Vagina (tissue), 2 donors: ENCODE data around the gene NAA20.

Source experiments
- POLR2A ChIP-seq, 2 donors: fragments of 450-650 bp; IDR thresholded peaks; one replicate each; pipeline ENCODE4 v1.6.1; 2017; ENCODE audit warnings: antibody characterized with exemption in 2 of 2, mild to moderate bottlenecking in 2 of 2, moderate library complexity in 2 of 2
- TF ChIP-seq, protein P1 (sequence below), 3 experiments: fragments of 450-650 bp in 2 of 3; fragments of 200-600 bp in 1 of 3; sonication (generic) in 1 of 3; IDR thresholded peaks; one replicate each; pipeline ENCODE4 v1.5.1; 2017 to 2019; ENCODE audit warnings: antibody characterized with exemption in 3 of 3, mild to moderate bottlenecking in 2 of 3, moderate library complexity in 2 of 3

DNA sequence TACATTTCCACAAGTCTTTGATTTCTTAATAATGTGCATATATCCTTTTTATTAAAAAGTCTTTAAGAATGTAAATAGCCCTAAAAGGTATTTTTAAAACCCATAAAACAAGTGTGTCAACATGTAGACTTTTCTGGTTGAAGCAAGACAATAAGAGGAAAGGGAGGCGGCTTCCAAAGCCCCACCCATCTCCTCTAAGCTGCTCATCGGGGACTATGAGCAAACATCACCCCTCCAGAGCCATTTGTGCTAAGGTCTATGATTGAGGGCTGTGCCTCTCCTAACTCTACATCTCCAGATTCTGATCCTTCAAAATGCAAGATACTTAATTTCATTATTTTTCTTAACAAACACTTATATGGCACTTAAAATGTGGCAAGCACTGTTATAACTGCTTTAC lies 2.5 kb upstream of the NAA20 start:
- TF ChIP-seq, protein P1, sequence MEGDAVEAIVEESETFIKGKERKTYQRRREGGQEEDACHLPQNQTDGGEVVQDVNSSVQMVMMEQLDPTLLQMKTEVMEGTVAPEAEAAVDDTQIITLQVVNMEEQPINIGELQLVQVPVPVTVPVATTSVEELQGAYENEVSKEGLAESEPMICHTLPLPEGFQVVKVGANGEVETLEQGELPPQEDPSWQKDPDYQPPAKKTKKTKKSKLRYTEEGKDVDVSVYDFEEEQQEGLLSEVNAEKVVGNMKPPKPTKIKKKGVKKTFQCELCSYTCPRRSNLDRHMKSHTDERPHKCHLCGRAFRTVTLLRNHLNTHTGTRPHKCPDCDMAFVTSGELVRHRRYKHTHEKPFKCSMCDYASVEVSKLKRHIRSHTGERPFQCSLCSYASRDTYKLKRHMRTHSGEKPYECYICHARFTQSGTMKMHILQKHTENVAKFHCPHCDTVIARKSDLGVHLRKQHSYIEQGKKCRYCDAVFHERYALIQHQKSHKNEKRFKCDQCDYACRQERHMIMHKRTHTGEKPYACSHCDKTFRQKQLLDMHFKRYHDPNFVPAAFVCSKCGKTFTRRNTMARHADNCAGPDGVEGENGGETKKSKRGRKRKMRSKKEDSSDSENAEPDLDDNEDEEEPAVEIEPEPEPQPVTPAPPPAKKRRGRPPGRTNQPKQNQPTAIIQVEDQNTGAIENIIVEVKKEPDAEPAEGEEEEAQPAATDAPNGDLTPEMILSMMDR (IDR thresholded peaks at IDR 0.05) = no peak
- no peak for TF ChIP-seq POLR2A (IDR thresholded peaks at IDR 0.05)
